ENCODE results near the gene MAU2.

Gene MAU2

DNA sequence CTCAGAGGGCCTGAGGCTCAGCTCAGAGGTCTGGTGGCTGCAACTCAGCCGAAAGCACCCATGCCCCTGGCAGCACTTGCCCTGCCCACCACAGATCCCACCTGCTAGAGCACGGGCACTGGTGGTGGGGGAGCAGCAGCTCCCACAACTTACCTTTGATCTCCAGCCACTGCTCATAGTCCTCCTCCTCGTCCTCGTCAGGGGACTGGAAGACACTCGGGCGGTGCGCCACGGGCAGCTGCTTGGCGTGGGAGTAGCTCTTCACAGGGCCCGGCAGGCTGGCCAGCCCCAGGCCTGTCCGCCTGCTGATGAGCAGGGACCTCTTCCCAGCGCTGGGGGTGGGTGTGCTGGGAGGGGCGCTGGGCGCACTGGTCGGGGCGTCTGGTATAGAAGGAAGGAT, 14.9 kb upstream of the MAU2 start:
- DNase-seq (ENCODE audit: low read depth in 2 of 2), result no peak

DNA sequence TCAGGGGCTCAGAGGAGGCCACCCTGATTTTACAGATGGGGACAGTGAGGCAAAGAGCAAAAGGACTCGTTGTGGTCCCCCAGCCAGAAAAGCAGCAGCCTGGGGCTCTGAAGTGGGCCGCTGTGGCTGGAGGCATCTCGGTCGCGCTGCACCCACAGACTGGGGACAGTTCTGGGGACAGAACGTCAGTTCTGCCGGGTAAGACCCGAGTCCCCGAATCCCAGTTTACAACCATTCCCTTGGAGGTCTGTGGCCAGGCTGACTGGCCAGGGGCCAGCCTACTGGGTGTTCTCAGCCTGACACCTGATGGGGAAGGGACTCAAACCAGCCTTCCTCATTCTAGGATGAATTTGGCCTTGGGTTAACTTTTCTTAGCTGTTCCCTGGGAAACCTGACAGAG, 14.4 kb upstream of the MAU2 start:
- DNase-seq (ENCODE audit: low read depth in 2 of 2), result no peak

DNA sequence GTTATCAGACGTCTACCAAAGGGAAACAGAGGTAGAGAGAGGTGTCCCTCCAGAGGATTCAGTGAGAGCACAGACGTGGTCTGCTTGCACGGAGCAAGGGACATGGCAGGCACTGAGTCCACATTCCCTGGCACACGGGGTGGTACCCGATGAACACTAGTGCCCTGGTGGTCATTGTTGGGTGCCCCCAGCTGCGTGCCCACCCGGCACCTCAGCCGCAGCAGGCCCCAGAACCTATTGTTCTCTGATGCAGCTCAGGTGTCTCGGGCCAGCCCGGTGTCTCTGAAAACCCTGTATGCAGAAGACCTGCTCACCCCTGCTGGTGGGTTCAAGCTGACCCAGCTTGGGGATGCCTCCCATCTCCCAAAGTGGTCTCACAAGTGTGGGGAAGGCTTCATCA, 12.3 kb upstream of the MAU2 start:
- DNase-seq (ENCODE audit: low read depth in 2 of 2), result no peak

DNA sequence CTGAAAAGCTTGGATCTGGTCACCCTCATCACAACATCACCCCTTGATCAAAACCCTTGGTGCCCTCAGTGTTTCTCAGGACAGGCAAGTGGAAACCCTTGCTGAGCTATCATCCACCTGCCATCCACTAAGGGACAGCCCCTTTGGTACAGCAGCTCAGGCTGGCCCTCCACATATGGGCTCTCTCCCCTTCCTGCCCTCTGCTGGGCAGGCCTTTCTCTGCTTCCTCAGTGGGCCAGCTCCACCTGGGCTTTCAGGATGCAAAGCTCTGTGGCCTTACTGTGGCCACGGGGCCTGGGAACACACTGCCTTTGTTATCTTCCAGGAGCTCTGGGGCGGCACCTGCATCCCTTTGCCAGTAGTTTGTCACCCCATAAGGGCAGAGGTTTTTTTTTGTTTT, 5.2 kb upstream of the MAU2 start:
- DNase-seq (ENCODE audit: low read depth in 2 of 2), result no peak

DNA sequence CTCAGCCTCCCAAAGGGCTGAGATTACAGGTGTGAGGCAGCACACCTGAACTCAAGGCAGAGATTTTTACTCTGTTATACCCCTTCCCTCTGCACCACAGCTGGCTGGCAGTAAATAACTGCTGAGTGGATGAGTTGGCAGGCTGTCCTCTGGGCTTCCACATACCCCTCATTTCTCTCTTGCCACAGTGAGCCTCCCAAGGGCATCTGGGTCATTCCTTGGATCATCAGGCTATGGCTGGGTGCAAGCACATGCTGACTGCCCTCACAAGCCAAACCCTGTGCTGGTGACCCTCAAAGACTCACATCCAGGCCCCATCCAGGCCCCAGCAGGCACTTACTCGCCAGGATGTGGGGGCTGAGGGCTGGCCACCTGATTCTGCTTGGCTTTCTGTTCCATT, 4.5 kb upstream of the MAU2 start:
- no peak for DNase-seq (ENCODE audit: low read depth in 2 of 2)

DNA sequence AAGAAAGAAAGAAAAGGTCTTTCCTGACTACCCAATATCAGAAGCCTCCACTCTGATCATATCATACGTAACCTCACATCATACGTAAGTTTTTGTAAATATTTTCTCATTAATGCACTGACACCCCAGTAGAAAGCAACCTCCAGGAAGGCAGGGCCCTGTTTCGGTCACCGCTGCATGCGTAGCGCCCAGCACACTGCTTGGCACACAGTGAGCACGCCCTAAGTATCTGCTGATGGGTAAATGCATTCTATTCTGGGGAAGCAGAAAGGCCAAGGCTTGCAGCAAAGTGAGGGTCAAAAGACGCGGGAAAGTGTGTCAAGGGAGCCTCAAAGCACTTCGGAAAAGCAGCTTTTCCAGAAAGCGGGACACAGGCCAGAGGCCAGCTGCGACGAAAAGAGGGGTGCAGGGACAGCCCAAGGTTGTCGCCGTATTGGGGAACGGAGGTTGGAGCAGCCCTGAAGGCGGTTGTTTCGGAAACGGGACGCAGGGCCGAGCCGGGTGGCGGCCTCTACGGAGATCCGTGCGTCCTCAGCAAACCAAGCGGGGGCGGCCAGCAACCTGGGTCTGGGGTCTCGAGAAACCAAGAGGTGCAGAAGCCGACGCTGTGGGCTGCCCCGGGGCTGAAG, 783 bp upstream of the MAU2 start:
- DNase-seq (ENCODE audit: low read depth in 2 of 2), result no peak

DNA sequence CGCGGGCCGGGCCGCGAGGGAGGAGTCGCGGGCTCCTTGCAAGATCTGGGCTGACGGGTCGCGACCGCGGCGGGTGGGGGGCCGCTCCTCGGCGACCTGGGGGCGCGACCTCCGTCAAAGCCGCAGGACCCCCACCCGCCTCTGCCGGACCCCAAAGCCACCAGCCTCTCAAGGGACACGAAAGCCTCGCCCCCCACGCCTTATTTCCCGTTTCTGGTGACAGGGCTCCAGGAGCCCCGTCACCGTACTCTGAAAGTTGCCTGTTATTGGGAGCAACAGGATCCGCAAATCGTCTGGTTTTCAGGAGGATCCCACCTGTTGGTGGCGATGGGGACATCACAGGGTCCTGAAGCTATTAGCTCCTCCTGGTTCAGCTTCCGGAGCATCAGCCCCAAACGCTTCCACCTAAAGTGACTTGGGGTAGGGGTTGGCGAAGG, 530 bp downstream of the MAU2 start:
- DNase-seq (ENCODE audit: low read depth in 2 of 2), result no peak

DNA sequence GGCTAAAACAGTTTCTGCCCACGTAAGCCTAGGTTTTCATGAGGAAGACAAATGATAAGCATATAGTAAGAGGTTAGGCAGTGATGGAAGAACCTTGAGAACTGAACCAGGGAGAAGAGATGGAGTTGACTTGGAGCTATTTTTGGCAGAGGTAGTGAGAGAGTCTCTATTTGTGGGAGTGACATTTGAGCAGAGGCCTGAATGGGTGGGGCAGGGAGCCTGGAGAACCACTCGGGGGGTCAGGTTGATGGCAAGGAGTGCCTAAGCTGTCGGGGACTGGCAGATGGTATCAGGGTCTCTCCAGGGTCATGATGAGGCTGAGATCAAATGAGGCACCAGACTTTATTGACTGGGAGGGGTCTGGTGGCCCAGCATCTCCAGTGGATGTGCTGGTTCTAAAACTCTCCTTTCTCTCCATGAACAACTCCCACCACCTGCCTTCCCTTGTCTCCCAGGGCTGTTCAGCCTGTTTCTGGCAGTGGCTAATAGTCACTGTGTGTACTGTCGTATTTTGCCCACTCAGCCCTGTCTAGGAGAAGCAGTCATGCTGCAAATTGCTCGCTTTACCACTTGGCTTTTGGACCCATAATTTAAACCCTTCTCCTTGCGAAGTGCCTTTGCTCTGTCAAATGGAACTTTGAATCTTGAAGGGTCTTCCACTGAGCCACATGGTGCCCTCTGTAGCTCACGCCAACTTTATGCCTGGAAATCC, 3.6 kb downstream of the MAU2 start:
- no peak for DNase-seq (ENCODE audit: low read depth in 2 of 2)

DNA sequence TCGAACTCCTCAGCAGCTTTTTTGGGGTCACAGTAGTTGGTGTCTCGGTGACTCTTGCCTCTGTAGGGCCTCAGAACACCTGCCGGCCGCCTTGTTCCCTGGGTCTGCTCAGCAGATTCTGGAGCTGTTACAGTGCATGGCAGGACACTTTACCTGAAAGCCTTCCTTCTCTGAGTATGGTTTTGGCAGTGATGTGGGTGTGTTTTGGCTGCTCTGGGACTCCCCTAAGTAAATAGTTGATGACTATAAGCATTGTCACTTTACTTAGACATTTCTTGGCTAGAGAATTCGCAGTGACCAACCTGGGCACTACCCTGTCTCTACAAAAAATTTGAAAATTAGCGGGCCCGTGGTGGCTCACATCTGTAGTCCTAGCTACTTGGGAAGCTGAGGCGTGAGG, 7.0 kb downstream of the MAU2 start:
- DNase-seq (ENCODE audit: low read depth in 2 of 2), result no peak

DNA sequence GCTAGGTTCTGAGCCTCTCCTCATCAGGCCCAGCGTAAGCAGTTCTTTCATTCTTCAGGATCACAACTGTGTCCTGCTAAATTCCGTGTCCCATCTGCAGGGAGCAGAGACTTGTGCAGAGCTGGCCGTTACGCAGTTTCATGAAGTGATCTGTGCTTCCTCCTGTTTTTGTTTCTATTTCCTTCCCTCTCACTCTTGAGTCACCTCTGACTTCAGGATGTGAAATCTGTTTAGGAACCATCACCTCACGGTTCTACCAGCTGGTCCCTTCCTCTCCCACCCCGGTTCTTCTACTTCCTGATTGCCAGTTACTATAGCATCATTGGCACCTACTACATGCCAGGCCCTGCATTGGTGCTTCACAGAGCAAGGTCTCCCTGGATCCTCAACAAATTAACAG, 8.5 kb downstream of the MAU2 start:
- no peak for DNase-seq (ENCODE audit: low read depth in 2 of 2)

DNA sequence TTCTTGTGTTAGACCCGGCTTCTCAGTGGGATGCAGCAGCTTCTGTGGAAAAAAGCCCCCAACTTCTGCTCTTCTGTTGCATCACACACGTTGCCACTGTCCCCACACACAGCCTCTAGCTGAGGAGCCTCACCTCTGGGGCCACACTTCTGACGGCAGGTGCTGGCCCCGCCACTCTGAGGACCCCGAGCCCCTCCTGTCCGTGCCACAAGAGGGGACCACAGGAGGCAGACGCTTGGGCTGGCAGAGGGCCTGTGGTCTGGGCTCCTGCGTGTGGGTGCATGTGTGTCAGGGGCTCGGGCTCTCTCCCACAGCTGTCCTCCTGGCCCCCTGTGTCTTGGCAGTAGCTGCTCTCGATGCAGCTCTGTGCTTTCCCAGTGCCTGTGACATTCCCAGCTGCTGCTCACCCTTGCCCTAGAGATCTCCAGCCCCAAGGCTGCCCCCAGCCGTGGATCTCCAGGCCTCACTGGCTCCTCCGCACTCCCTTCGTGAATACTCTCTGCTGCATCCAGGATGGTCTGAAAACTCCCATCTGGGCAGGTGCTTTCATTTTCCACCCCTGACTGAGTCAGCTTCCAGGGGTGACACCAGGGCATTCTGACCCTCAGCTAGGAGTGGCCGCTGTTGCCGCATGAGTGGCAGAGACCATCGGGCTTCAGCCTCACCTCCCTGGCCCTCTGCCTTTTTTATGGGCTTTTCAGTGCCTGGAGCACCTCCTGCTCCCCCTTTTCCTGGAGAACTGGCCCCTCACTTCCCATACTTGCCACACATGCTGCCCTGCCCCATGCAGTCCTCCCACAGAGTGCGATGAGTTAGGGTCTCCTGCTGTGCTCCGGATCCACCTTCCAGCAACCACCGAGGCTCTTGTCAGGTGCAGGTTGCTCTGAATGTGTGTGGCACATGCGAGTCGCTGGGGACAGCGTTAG, 13.7 kb downstream of the MAU2 start:
- no peak for DNase-seq (ENCODE audit: low read depth in 2 of 2)

DNA sequence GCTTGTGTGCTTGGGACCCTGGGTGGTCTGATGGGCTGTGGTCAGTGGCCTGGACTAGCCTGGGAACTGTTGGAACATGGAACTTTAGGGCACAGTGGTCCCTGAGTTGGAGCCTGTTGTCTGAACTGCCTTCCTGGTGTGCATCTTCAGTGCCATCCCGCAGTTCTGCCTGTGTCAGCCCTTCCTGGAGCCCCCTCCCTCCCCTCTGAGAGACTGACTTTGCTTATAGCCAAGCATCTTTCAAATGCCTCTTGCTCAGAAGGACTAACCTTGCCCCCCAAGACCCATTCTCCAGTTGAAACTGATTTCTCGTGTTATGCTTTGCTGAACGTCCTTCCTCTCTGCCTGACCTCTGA, 14.3 kb downstream of the MAU2 start:
- no peak for DNase-seq (ENCODE audit: low read depth in 2 of 2)

DNA sequence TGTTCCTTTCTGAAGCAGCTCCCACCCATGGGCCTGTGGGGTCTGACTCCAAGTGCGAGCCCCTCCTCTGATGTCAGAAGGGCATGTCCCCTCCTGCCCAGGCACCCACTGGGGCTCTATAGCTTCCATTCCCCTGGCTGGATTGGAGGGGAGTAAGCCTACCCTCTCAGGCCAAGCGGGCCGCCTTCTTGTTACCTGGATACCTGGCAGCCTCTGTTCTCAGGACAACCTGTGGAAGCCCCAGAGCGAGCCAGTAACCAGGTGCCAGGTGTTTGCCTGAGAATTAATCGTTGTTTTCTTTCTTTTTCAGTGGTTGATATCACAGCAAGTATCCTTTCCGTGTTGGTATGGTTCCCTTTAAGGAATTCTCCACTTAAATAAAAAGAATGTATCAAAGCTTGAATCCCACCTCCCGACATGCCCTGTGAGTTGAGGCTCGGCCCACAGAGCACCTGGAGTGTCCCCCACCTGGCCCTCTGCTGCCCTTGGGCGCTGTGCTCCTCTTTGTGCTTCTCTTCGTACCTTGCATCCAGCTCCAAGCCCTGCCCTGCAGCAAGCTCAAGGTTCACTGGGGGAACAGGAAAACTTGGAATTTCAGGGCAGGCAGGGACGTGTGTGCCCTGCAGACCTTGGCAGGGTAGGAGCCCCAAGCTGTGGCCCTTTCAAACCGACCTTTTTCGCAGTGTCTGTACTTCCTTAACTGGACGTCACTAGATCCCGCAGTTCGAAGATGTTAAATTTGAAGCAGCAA, 15.0 kb downstream of the MAU2 start:
- DNase-seq (ENCODE audit: low read depth in 2 of 2), result no peak

DNA sequence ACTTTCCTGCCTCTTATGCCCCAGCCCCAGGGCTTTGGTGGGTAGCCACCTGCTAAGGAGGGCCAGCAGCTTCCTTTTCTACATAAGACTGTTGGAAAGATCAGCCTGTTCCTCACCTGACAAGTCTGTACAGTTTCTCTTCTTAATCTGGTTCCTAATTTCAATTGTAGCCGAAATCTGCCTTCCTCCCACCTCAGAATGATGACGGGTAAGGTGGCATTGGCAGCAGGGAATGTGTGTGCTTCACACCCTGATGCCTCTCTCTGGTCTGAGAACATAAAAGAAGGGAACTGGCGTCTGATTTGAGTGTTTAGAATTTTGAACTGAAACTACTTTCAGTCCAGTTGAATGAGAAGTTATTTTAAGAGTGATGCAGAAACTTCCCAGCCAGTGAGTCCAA, 16.0 kb downstream of the MAU2 start:
- no peak for DNase-seq (ENCODE audit: low read depth in 2 of 2)

DNA sequence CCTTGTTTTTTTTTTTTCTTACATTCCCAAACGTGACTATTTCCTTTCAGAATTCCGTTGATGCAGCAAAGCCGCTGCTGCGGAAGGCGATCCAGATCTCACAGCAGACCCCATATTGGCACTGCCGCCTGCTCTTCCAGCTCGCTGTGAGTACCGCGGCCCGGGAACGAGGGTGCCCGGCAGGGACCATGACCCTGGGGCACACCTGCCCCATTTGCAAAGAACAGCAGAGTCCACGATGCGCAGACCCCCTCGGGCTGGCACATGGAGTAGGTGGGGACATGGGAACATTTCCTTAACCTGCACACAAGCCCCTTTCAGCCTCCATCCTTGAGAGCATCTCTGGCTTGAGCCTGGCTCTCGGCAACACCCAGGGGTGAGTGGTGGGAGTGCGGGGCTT, 16.5 kb downstream of the MAU2 start:
- DNase-seq (ENCODE audit: low read depth in 2 of 2), result no peak

DNA sequence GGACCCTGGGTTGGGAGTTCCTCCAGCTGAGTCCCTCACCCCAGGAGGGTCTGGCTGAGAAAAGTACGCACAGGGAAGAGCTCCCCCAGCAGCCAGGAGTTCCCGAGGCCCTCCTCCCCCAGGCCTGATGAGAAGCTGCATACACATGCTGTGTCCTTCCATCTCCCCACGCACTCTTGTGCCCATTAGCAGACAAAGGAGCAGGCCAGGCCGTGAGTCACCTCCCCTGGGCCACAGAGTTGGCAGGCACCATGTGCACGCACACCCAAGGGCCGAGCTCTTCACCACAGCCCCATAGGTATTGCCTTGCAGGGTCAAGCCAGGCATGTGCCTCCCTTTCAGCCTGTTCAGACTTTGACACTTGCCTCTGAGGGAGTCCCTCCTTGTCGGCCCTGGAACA, 17.5 kb downstream of the MAU2 start:
- no peak for DNase-seq (ENCODE audit: low read depth in 2 of 2)

DNA sequence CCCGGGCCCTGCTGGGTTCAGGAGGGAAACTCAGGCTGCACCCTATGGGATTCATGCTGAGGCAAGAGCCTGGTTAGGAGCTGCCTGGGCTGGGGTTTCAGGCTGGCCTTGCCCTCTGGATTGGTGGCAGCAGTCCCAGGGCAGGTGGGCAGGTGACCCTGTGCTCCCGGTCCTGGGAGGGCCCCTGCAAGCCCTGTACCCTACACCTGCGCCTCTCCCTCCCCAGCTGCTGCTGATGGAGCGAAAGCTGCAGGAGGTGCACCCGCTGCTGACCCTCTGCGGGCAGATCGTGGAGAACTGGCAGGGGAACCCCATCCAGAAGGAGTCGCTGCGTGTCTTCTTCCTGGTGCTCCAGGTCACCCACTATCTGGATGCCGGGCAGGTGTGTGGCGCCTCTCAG, 20.4 kb downstream of the MAU2 start:
- DNase-seq (ENCODE audit: low read depth in 2 of 2), result no peak

DNA sequence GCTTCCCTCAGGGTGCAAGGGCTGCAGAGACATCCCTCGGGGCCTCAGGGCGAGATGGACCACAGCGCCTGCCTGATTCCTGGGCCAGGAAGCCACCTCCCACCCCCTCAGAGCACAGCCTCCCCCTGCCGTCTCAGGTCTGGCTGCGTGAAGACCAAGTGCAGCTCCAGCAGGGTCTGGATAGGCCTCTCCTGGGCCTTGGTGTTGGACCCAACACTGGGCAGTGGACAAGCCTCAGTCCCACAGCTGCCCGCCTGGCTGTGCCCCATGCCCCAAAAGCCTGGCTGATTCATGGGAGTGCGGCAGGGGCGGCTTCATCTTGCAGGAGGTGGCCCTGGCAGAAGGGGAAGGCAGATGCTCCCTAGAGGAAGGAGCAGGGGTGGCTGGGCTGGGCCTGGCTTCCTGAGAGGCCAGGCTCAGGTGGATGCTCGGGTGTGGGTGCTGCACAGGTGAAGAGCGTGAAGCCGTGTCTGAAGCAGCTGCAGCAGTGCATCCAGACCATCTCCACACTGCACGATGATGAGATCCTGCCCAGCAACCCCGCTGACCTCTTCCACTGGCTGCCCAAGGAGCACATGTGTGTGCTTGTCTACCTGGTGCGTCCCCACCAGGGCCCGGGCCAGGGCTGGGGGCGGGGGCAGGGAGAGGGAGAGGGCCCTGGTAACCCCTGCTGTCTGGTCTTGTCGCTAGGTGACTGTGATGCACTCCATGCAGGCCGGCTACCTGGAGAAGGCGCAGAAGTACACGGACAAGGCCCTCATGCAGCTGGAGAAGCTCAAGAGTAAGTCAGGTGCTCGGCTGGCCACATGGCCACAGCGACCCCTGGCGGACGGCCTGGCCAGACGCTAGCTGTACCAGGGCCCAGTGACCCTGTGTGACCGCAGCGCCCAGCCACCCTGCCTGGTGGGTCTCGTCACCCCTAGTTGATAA, 21.7 kb downstream of the MAU2 start:
- DNase-seq (ENCODE audit: low read depth in 2 of 2), result no peak

DNA sequence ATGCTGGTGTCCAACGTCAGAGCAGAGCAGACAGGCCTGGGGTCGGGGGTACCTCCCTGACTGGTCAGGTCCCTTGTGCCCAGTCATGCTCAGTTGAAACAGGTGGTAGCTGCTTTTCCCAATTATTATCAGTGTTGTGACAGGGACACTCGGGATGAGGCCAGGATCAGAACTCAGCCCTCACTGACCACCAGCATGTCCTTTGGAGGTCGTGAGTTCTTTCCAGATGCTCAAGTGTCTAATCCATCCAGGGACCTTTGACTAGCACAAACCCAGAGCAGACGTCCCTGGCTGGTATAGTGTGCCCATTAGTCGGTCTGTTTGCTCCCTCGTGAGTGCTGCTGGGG, 22.4 kb downstream of the MAU2 start:
- no peak for DNase-seq (ENCODE audit: low read depth in 2 of 2)

DNA sequence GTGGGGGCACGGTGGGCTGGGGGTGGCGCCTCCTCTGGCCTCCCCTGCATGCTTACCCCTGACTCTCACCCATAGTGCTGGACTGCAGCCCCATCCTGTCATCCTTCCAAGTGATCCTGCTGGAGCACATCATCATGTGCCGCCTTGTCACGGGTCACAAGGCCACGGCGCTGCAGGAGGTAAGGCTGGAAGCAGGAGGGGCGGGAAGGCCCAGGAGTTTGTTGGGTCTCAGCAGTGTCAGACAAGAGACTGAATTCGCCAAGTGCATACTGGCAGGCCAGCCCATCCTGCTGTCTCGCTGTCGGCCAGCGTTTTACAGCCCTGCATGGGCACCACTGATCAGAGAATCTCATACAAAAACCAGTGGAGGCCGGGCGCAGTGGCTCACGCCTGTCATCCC, 23.1 kb downstream of the MAU2 start:
- no peak for DNase-seq (ENCODE audit: low read depth in 2 of 2)

DNA sequence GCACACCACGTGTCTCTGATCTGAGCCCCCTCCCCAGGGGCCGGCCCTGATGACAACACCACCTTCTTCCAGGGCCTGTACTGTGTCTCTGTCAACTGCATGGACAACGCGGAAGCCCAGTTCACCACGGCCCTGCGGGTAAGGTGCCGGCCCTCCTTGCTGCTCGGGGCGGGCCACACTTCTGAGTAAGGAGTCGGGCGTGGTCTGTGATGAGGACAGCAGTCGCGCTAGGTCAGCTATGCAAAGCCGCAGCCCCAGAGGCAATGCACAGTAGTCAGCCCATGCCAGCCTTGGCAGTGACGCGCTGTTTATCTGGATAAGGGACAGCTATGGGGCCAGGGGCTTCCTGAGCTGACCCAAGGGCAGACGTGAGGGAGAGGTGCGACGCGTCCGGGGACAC, 24.6 kb downstream of the MAU2 start:
- no peak for DNase-seq (ENCODE audit: low read depth in 2 of 2)

All from stimulated activated CD4-positive, alpha-beta T cell treated with anti-CD3 and anti-CD28 coated beads, Interleukin-15, amount 100 ng/mL, for 48 hours (primary cell).